Panc1 (cell line): Measurements from ENCODE around the gene CDK13. TPM values are rescaled to one million over a fixed set of nuclear protein-coding genes. Genes with fewer than 3 reads are reported as not detected.
"Not testable (repeated sequence)": the region's sequence is repeated elsewhere in the genome, so short reads cannot be mapped to it uniquely, and the experiment has no call there.

Source experiments
- ATAC-seq: fragments of 200-7000 bp; cut with Tn5 transposase; 2 replicates; pipeline ENCODE4 v1.9.1; 2020; ENCODE audit warnings: mild to moderate bottlenecking, moderate library complexity
- BruUV-seq: library from RNA; stranded (reverse); fragments of 400-500 nt; replicated peaks from 2 replicates; lab custom pipeline; 2021; lab: Mats Ljungman, UMichigan
- CTCF ChIA-PET: fragments of 300-600 bp; sonication (Branson Sonifier 250); formaldehyde crosslinking; loops from one replicate; lab custom pipeline; 2022; ENCODE audit warnings: antibody characterized with exemption; lab: Charles Lee
- POLR2A ChIA-PET: fragments of 300-600 bp; sonication (Branson Sonifier 250); formaldehyde crosslinking; loops from one replicate; lab custom pipeline; 2022; ENCODE audit warnings: antibody characterized with exemption; lab: Charles Lee
- DNase-seq: peaks from one replicate; pipeline ENCODE4 v3.0.0-alpha.2; 2010; ENCODE audit warnings: low read depth, low spot score
- H3K27ac ChIP-seq: 2 replicates; pipeline ENCODE4 v1.5.1; 2011; ENCODE audit warnings: mild to moderate bottlenecking, low read length, inconsistent platforms
- H3K27me3 ChIP-seq: fragments of 200-500 bp; sonication (Bioruptor generic); 2 replicates; pipeline ENCODE4 v1.6.0; 2014; ENCODE audit warnings: low read length, inconsistent platforms; ENCODE audit not compliant: control insufficient read depth, insufficient read depth
- H3K36me3 ChIP-seq: fragments of 200-500 bp; sonication (Bioruptor generic); 2 replicates; pipeline ENCODE4 v1.5.1; 2014; ENCODE audit warnings: inconsistent platforms, mild to moderate bottlenecking, low read length, moderate library complexity; ENCODE audit not compliant: control insufficient read depth, insufficient read depth
- H3K4me1 ChIP-seq: 2 replicates; pipeline ENCODE4 v1.5.1; 2011; ENCODE audit warnings: inconsistent platforms, mild to moderate bottlenecking, low read length, moderate library complexity; ENCODE audit not compliant: control insufficient read depth, insufficient read depth
- H3K4me3 ChIP-seq, 2 experiments: 2 replicates each; pipeline ENCODE4 v1.5.1; 2011 to 2012; ENCODE audit warnings: low read depth in 2 of 2, low read length in 2 of 2, mild to moderate bottlenecking in 2 of 2, inconsistent platforms in 1 of 2, moderate library complexity in 1 of 2
- H3K9me3 ChIP-seq: fragments of 200-500 bp; sonication (Bioruptor generic); 2 replicates; pipeline ENCODE4 v1.5.1; 2014; ENCODE audit warnings: low read depth, mild to moderate bottlenecking, inconsistent platforms, low read length, moderate library complexity; ENCODE audit not compliant: control insufficient read depth, insufficient read depth
- POLR2AphosphoS5 ChIP-seq: IDR thresholded peaks from 2 replicates; pipeline ENCODE4 v1.6.1; 2012; ENCODE audit warnings: mild to moderate bottlenecking, low read depth, low read length, moderate library complexity
- SIN3A ChIP-seq: IDR thresholded peaks from 2 replicates; pipeline ENCODE4 v1.6.1; 2012; ENCODE audit warnings: low read depth, mild to moderate bottlenecking, low read length, moderate library complexity, borderline replicate concordance; ENCODE audit not compliant: insufficient read depth
- TCF7L2 ChIP-seq: IDR thresholded peaks from 2 replicates; pipeline ENCODE4 v1.6.1; 2011; ENCODE audit warnings: mild to moderate bottlenecking, low read depth, low read length, inconsistent platforms
- in situ Hi-C: cut with HindIII; loops from 2 replicates; pipeline ENCODE4 v1.10.0; 2016; ENCODE audit warnings: low sequenced_read_pairs, low pct_unique_long_range_greater_than_20kb
- intact Hi-C: fragments of 100-400 bp; cut with micrococcal nuclease; formaldehyde crosslinking; loops from one replicate; pipeline ENCODE4 v1.10.0; 2022; ENCODE audit not compliant: unreplicated experiment
- total RNA-seq: library from RNA; stranded (reverse); gene quantifications from one replicate; pipeline ENCODE4 v1.2.1, GENCODE V29; 2021; ENCODE audit not compliant: unreplicated experiment
- TF ChIP-seq, protein P1 (sequence below), 2 experiments: IDR thresholded peaks; 2 replicates each; pipeline ENCODE4 v1.6.1; 2011 to 2012; ENCODE audit warnings: low read depth in 2 of 2, control low read depth in 1 of 2, low read length in 1 of 2, mild to moderate bottlenecking in 1 of 2, moderate library complexity in 1 of 2; ENCODE audit not compliant: insufficient read depth in 1 of 2
- TF ChIP-seq, protein P2 (sequence below): fragments of 450-650 bp; IDR thresholded peaks from 2 replicates; pipeline ENCODE4 v1.5.1; 2017; ENCODE audit warnings: mild to moderate bottlenecking

The CDK13 gene
- total RNA-seq, 1 experiment from 2014 or later: 52.0 TPM

DNA sequence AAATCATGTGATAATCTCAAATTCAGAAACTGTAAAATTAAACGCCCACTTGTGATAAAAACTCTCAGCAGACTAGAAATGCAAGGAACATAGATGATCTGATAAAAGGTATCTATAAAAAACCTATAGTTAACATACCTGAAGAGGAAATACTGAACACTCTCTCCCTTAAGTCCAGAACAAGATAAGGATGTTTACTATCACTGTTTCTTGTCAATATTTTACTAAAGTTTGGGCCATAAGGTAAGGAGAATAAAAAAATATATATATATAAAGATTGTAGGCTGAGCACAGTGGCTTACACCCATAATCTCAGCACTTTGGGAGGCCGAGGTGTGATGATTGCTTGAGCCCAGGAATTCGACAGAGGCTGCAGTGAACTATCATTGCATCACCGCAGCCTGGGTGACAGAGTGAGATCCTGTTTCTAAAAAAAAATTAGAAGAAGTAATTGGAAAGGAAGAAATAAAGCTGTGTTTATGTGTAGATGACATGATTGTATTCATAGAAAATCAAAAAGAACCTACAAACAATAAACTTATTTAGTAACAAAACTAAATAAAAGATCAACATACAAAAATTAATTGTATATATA, 155.9 kb downstream of the CDK13 start:
- Histone ChIP-seq H3K4me3 (no peak overlapping the region), H3K36me3 (no peaks in the 10 kb centered on the region), H3K27me3 (no peaks in the 10 kb centered on the region), H3K27ac (no peak overlapping the region), H3K4me1 (no peaks in the 10 kb centered on the region), H3K9me3 (no peaks in the 10 kb centered on the region)
- ChIA-PET POLR2A (no interaction called here), CTCF (interaction anchor here (0.6 kb wide), 1 partner anchor 29 kb away, joined by 5 read pairs; the partner anchor contains the start of gene SUGCT)
- intact Hi-C loops: no loop called here
- ATAC-seq (no peak), DNase-seq (no peak)
- TF ChIP-seq TCF7L2 (no peak), POLR2AphosphoS5 (no peak), SIN3A (no peak)
- TF ChIP-seq, protein P1, sequence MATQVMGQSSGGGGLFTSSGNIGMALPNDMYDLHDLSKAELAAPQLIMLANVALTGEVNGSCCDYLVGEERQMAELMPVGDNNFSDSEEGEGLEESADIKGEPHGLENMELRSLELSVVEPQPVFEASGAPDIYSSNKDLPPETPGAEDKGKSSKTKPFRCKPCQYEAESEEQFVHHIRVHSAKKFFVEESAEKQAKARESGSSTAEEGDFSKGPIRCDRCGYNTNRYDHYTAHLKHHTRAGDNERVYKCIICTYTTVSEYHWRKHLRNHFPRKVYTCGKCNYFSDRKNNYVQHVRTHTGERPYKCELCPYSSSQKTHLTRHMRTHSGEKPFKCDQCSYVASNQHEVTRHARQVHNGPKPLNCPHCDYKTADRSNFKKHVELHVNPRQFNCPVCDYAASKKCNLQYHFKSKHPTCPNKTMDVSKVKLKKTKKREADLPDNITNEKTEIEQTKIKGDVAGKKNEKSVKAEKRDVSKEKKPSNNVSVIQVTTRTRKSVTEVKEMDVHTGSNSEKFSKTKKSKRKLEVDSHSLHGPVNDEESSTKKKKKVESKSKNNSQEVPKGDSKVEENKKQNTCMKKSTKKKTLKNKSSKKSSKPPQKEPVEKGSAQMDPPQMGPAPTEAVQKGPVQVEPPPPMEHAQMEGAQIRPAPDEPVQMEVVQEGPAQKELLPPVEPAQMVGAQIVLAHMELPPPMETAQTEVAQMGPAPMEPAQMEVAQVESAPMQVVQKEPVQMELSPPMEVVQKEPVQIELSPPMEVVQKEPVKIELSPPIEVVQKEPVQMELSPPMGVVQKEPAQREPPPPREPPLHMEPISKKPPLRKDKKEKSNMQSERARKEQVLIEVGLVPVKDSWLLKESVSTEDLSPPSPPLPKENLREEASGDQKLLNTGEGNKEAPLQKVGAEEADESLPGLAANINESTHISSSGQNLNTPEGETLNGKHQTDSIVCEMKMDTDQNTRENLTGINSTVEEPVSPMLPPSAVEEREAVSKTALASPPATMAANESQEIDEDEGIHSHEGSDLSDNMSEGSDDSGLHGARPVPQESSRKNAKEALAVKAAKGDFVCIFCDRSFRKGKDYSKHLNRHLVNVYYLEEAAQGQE (IDR thresholded peaks at IDR 0.05; ENCODE audit: insufficient read depth in 1 of 2, low read depth in 2 of 2, low read length in 1 of 2): no peak
- TF ChIP-seq, protein P2, sequence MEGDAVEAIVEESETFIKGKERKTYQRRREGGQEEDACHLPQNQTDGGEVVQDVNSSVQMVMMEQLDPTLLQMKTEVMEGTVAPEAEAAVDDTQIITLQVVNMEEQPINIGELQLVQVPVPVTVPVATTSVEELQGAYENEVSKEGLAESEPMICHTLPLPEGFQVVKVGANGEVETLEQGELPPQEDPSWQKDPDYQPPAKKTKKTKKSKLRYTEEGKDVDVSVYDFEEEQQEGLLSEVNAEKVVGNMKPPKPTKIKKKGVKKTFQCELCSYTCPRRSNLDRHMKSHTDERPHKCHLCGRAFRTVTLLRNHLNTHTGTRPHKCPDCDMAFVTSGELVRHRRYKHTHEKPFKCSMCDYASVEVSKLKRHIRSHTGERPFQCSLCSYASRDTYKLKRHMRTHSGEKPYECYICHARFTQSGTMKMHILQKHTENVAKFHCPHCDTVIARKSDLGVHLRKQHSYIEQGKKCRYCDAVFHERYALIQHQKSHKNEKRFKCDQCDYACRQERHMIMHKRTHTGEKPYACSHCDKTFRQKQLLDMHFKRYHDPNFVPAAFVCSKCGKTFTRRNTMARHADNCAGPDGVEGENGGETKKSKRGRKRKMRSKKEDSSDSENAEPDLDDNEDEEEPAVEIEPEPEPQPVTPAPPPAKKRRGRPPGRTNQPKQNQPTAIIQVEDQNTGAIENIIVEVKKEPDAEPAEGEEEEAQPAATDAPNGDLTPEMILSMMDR: no peak
- no TSS peak for BruUV-seq
- in situ Hi-C loops: no loop called here

DNA sequence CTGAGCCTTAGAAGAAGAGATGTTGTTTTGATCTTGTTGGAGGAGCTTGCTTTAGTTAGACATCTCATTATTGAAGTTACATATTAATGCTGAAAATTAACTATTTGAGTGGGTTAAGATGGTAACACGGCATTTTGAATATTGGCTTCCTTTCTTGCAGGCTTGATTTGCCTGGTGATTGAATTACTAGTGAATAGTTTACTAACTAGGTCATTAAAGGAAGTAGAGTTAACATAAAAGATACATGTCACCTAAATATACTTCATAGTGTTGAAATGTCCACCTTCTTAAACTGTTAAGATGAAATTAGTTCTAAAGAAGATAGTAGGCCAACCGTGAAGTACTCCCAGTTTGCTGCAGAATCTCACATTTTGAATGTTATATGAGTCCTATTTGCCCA, 165.9 kb downstream of the CDK13 start:
- BruUV-seq: no TSS peak
- no peak overlapping the region for H3K4me3 ChIP-seq
- DNase-seq (no peak), ATAC-seq (no peak)
- H3K27me3 ChIP-seq: no peaks in the 10 kb centered on the region
- no peaks in the 10 kb centered on the region for H3K4me1 ChIP-seq
- intact Hi-C loops (no loop called here), in situ Hi-C loops (no loop called here)
- ChIA-PET POLR2A (interaction anchor here (0.6 kb wide), 1 partner anchor 1548 kb away, joined by 3 read pairs; no protein-coding TSS in a partner anchor), CTCF (no interaction called here)
- no peaks in the 10 kb centered on the region for H3K9me3 ChIP-seq
- H3K36me3 ChIP-seq: no peaks in the 10 kb centered on the region
- TF ChIP-seq, protein P2: no peak
- TF ChIP-seq, protein P1 (IDR thresholded peaks at IDR 0.05; ENCODE audit: insufficient read depth in 1 of 2, low read depth in 2 of 2, low read length in 1 of 2): no peak
- no peak for TF ChIP-seq POLR2AphosphoS5
- no peak overlapping the region for H3K27ac ChIP-seq

DNA sequence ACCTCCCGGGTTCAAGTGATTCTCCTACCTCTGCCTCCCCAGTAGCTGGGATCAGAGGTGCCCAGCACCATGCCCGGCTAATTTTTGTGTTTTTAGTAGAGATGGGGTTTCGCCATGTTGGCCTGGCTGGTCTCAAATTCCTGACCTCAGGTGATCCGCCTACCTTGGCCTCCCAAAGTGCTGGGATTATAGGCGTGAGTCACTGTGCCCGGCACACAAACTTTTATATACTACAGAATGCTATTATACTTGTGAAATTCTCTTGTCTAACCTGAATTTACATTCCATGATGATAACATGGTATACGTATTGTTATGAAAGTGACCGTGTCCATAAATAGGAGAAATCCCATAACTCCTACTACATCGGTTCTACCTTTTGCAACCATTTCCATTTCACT, 167.1 kb downstream of the CDK13 start:
- intact Hi-C loops, H3K27ac ChIP-seq, BruUV-seq, in situ Hi-C loops, H3K4me1 ChIP-seq, ATAC-seq, H3K9me3 ChIP-seq, CTCF ChIA-PET, H3K36me3 ChIP-seq, H3K27me3 ChIP-seq, H3K4me3 ChIP-seq, DNase-seq, POLR2A ChIA-PET: not testable (repeated sequence)
